T-helper 2 cell treated with Interferon-gamma antibody and Interleukin-4, amounts not matched to agents 5 μg/mL and 100 μg/mL, for 36 hours (primary cell): Measurements from ENCODE around the gene OR2L2.

Experiments
- DNase-seq: peaks from one replicate; pipeline ENCODE4 v3.0.0; 2021; ENCODE audit warnings: low spot score
- H3K27ac Mint-ChIP-seq: one replicate; pipeline ENCODE4 v1.8.0; 2021; ENCODE audit warnings: mild to moderate bottlenecking, mixed read lengths
- H3K27me3 Mint-ChIP-seq: one replicate; pipeline ENCODE4 v1.8.0; 2021; ENCODE audit warnings: low read depth, mixed read lengths
- H3K36me3 Mint-ChIP-seq: one replicate; pipeline ENCODE4 v1.8.0; 2021; ENCODE audit warnings: low read depth, mixed read lengths
- H3K4me1 Mint-ChIP-seq: one replicate; pipeline ENCODE4 v1.8.0; 2021; ENCODE audit warnings: low read depth, mixed read lengths
- H3K4me3 Mint-ChIP-seq: one replicate; pipeline ENCODE4 v1.8.0; 2022; ENCODE audit warnings: mild to moderate bottlenecking, moderate library complexity, mixed read lengths
- H3K9me3 Mint-ChIP-seq: one replicate; pipeline ENCODE4 v1.8.0; 2021; ENCODE audit warnings: mixed read lengths

The OR2L2 gene, protein sequence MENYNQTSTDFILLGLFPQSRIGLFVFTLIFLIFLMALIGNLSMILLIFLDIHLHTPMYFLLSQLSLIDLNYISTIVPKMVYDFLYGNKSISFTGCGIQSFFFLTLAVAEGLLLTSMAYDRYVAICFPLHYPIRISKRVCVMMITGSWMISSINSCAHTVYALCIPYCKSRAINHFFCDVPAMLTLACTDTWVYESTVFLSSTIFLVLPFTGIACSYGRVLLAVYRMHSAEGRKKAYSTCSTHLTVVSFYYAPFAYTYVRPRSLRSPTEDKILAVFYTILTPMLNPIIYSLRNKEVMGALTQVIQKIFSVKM

GRCh38 chr1:248029770-248030169 is at the start of gene OR2L2:
Gene OR2L2, plus strand, starts transcription at chr1:248030070. Its CDS starts 8,198 bp downstream, at chr1:248038268.
- Mint-ChIP-seq H3K36me3 (no peaks in the 10 kb centered on the region), H3K9me3 (peaks cover 35% of the 10 kb centered on the region), H3K27me3 (no peaks in the 10 kb centered on the region), H3K27ac (no peak within 1 kb of the TSS), H3K4me1 (no peaks in the 10 kb centered on the region), H3K4me3 (no peak within 1 kb of the TSS)
- no peak for DNase-seq

DNA sequence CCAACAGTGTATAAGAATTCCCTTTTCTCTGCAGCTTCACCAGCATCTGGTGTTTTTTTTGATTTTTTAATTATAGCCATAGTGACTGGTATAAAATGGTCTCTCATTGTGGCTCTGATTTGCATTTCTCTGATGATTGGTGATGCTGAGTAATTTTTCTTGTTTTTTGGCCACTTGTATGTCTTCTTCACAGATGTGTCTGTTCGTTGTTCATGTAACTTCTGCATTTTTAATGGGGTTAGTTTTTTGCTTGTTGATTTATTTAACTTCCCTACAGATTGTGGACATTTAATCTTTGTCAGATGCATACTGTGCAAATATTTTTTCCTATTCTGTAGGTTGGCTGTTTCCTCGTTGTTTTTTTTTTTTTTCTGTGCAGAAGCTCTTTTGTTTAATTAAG is 36.9 kb upstream of the OR2L2 start:
- H3K4me1 Mint-ChIP-seq, result no peaks in the 10 kb centered on the region
- H3K27ac Mint-ChIP-seq, result no peak overlapping the region
- no peak for DNase-seq
- H3K9me3 Mint-ChIP-seq, result no peaks in the 10 kb centered on the region
- H3K36me3 Mint-ChIP-seq, result no peaks in the 10 kb centered on the region
- no peak overlapping the region for H3K4me3 Mint-ChIP-seq
- no peaks in the 10 kb centered on the region for H3K27me3 Mint-ChIP-seq

GRCh38 chr1:247998811-247999210 is 31.1 kb upstream of the OR2L2 start:
- no peak for DNase-seq
- no peaks in the 10 kb centered on the region for H3K4me1 Mint-ChIP-seq
- no peak overlapping the region for H3K4me3 Mint-ChIP-seq
- H3K9me3 Mint-ChIP-seq, result peaks cover 6% of the 10 kb centered on the region
- no peak overlapping the region for H3K27ac Mint-ChIP-seq
- H3K27me3 Mint-ChIP-seq, result no peaks in the 10 kb centered on the region
- H3K36me3 Mint-ChIP-seq, result no peaks in the 10 kb centered on the region

GRCh38 chr1:248000169-248000568 is 29.7 kb upstream of the OR2L2 start:
- no peak for DNase-seq
- Mint-ChIP-seq H3K9me3 (peaks cover 6% of the 10 kb centered on the region), H3K27ac (no peak overlapping the region), H3K4me1 (no peaks in the 10 kb centered on the region), H3K27me3 (no peaks in the 10 kb centered on the region), H3K4me3 (no peak overlapping the region), H3K36me3 (no peaks in the 10 kb centered on the region)

DNA sequence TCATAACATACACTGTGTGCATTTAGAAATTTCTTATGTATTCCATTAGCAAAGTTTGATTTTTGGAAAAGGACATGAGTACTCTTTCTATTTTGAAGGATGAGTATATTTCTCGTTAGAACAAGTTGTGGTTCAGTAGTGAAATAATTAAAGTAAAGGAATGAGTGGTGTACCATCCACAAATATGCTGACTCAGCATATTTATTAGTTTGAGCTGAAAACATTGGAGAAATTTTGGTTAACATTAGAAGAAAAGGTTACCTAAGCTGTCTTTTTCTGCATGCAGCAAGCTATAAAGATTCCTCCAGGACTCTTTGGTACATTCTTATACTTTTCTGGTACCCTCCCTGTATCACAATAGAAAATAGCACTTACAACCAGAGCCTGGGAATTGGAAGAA is 22.1 kb upstream of the OR2L2 start:
- H3K27me3 Mint-ChIP-seq, result no peaks in the 10 kb centered on the region
- no peak overlapping the region for H3K4me3 Mint-ChIP-seq
- H3K9me3 Mint-ChIP-seq, result peaks cover 27% of the 10 kb centered on the region
- DNase-seq, result no peak
- no peaks in the 10 kb centered on the region for H3K4me1 Mint-ChIP-seq
- no peak overlapping the region for H3K27ac Mint-ChIP-seq
- H3K36me3 Mint-ChIP-seq, result no peaks in the 10 kb centered on the region

- Mint-ChIP-seq H3K27ac (no peak overlapping the region), H3K4me3 (no peak overlapping the region), H3K27me3 (no peaks in the 10 kb centered on the region), H3K9me3 (peaks cover 21% of the 10 kb centered on the region), H3K4me1 (no peaks in the 10 kb centered on the region), H3K36me3 (no peaks in the 10 kb centered on the region)
- DNase-seq, result no peak
Measured at GRCh38 chr1:248009681-248010080, 20.2 kb upstream of the OR2L2 start.

DNA sequence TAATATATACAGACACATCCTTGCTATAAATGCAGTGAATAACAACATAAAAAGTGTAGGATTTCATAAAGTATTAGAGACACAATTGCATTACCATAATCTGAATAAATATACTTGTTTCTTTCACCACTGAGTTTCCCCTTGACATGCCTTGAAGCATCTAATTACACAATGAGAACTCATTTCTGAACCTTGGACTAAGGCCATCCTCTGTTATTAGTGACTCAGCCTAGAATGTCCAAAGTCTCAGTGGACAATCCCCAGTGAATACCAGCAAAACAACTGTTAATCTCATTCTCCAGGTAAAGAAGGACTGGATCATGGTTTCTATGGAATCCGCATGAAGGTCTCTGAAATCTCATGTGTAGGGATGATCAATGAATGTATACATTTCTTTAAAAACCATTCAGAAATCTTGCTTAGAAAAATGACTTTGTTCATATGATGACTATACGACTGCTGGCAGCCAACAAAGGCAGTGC is 16.6 kb upstream of the OR2L2 start, which contains the start of gene OR2L5:
TSS of gene OR2L5 (plus strand) at position 432 of the 482 bp plus-strand sequence. CDS start 8,288 bp downstream, outside the sequence.
- Mint-ChIP-seq H3K9me3 (peaks cover 25% of the 10 kb centered on the region), H3K4me3 (no peak within 1 kb of the TSS), H3K27me3 (no peaks in the 10 kb centered on the region), H3K36me3 (no peaks in the 10 kb centered on the region), H3K4me1 (no peaks in the 10 kb centered on the region), H3K27ac (no peak within 1 kb of the TSS)
- DNase-seq, result no peak

DNA sequence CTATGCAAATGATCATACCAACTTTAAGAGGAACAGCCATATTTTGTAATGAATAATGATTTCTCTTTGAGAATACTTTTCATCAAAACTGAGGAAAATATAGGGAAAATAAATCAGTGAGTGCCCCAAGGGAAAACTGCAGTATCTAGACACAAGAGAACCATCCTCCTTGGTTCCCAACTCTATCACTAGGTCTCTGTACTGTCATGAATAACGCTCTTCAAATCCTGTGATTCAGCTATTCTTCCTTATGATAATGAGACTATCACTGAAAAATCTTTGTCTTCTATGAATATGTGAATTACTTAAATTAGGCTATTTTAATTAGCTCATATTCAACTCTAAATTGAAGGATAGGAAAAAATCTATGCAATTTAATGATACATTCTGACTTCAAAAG is 14.1 kb upstream of the OR2L2 start:
- H3K9me3 Mint-ChIP-seq, result peaks cover 10% of the 10 kb centered on the region
- H3K4me1 Mint-ChIP-seq, result no peaks in the 10 kb centered on the region
- H3K27me3 Mint-ChIP-seq, result no peaks in the 10 kb centered on the region
- H3K36me3 Mint-ChIP-seq, result no peaks in the 10 kb centered on the region
- H3K27ac Mint-ChIP-seq, result no peak overlapping the region
- H3K4me3 Mint-ChIP-seq, result no peak overlapping the region
- no peak for DNase-seq

- peaks cover 20% of the 10 kb centered on the region for H3K9me3 Mint-ChIP-seq
- H3K4me3 Mint-ChIP-seq, result no peak overlapping the region
- no peaks in the 10 kb centered on the region for H3K4me1 Mint-ChIP-seq
- no peak overlapping the region for H3K27ac Mint-ChIP-seq
- DNase-seq, result no peak
- H3K36me3 Mint-ChIP-seq, result no peaks in the 10 kb centered on the region
- no peaks in the 10 kb centered on the region for H3K27me3 Mint-ChIP-seq
Measured at GRCh38 chr1:248045209-248045608, 15.3 kb downstream of the OR2L2 start.

DNA sequence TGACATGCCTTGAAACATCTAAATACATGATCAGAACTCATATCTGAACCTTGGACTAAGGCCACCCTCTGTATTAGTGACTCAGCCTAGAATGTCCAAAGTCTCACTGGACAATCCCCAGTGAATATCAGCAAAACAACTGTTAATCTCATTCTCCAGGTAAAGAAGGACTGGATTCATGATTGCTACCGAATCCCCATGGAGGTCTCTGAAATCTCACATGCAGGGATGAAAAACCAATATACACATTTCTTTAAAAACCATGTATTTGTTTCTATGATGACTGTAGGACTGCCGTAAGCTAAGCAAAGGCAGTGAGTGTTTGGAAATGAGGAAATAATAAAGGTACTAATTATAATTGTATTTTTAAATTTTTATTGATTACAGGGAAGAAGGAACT is 16.7 kb downstream of the OR2L2 start, which contains the start of gene OR2L3:
TSS of gene OR2L3 (plus strand) at position 301 of the 400 bp plus-strand sequence. CDS start 13,846 bp downstream, outside the sequence.
- DNase-seq, result no peak
- Mint-ChIP-seq H3K4me1 (no peaks in the 10 kb centered on the region), H3K9me3 (peaks cover 12% of the 10 kb centered on the region), H3K36me3 (no peaks in the 10 kb centered on the region), H3K27ac (no peak within 1 kb of the TSS), H3K27me3 (no peaks in the 10 kb centered on the region), H3K4me3 (no peak within 1 kb of the TSS)

- Mint-ChIP-seq H3K4me3 (no peak overlapping the region), H3K27me3 (no peaks in the 10 kb centered on the region), H3K4me1 (no peaks in the 10 kb centered on the region), H3K9me3 (peaks cover 12% of the 10 kb centered on the region), H3K36me3 (no peaks in the 10 kb centered on the region), H3K27ac (no peak overlapping the region)
- no peak for DNase-seq
Measured at GRCh38 chr1:248047008-248047407, 17.1 kb downstream of the OR2L2 start.

DNA sequence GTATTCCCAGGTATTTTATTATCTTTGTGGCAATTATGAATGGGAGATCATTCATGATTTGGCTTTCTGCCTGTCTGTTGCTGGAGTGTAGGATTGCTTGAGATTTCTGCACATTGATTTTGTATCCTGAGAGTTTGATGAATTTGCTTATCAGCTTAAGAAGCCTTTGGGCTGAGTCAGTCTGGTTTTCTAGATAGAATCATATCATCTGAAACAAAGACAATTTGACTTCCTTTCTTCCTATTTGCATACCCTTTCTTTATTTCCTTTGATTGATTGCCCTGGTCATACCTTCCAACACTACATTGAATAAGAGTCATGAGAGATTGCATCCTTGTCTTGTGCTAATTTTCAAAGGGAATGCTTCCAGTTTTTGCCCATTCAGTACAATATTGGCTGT is 24.8 kb downstream of the OR2L2 start:
- Mint-ChIP-seq H3K27me3 (no peaks in the 10 kb centered on the region), H3K9me3 (peaks cover 25% of the 10 kb centered on the region), H3K4me3 (no peak overlapping the region), H3K4me1 (no peaks in the 10 kb centered on the region), H3K36me3 (no peaks in the 10 kb centered on the region), H3K27ac (no peak overlapping the region)
- no peak for DNase-seq

GRCh38 chr1:248055261-248055660 is 25.4 kb downstream of the OR2L2 start:
- no peak for DNase-seq
- H3K36me3 Mint-ChIP-seq, result no peaks in the 10 kb centered on the region
- H3K9me3 Mint-ChIP-seq, result peaks cover 25% of the 10 kb centered on the region
- no peaks in the 10 kb centered on the region for H3K4me1 Mint-ChIP-seq
- H3K27ac Mint-ChIP-seq, result no peak overlapping the region
- no peaks in the 10 kb centered on the region for H3K27me3 Mint-ChIP-seq
- no peak overlapping the region for H3K4me3 Mint-ChIP-seq

DNA sequence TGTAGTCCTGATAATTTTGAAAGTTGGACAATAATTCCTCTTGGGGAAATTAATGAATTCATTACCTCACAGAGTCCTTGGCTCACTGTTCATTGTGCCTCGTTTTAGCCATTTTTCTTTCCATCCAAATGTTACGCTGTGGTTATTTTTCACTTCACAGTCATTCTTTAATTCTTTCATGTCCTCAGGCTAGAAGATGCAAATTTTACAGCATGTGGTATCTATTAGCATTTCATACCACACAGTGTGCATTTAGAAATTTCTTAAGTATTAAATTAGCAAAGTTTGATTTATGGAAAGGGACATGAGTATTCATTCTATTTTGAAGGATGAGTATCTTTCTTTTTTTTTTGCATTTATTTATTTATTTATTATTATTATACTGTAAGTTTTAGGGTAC is 35.2 kb downstream of the OR2L2 start:
- no peaks in the 10 kb centered on the region for H3K4me1 Mint-ChIP-seq
- H3K4me3 Mint-ChIP-seq, result no peak overlapping the region
- peaks cover 10% of the 10 kb centered on the region for H3K9me3 Mint-ChIP-seq
- no peak overlapping the region for H3K27ac Mint-ChIP-seq
- H3K36me3 Mint-ChIP-seq, result no peaks in the 10 kb centered on the region
- no peaks in the 10 kb centered on the region for H3K27me3 Mint-ChIP-seq
- no peak for DNase-seq

- Mint-ChIP-seq H3K4me3 (no peak overlapping the region), H3K9me3 (peaks cover 14% of the 10 kb centered on the region), H3K4me1 (no peaks in the 10 kb centered on the region), H3K36me3 (no peaks in the 10 kb centered on the region), H3K27me3 (no peaks in the 10 kb centered on the region), H3K27ac (no peak overlapping the region)
- DNase-seq, result no peak
Measured at GRCh38 chr1:248065604-248066003, 35.7 kb downstream of the OR2L2 start.
